Measurements from ENCODE around the gene SH3PXD2A.

DNA sequence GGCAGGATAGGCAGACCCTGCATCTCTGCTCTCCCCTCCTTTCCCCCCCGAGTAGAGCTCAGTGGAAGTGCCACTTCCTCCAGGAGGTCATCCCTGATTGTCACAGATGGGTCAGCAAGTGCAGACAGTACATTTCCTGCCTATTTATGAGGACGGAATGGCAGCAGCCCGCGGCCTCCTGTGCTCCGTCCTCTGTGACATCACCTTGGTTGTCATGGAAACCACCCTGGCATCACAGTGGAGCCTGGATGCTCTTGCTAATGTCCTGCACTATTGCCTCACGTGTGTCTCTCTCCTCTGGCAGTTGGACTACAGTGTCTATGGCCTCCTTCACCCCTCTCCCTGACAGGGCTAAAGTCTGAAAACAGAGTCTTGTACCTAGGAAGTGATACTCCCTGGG is 148.6 kb downstream of the SH3PXD2A start:
- TF ChIP-seq, protein P1, sequence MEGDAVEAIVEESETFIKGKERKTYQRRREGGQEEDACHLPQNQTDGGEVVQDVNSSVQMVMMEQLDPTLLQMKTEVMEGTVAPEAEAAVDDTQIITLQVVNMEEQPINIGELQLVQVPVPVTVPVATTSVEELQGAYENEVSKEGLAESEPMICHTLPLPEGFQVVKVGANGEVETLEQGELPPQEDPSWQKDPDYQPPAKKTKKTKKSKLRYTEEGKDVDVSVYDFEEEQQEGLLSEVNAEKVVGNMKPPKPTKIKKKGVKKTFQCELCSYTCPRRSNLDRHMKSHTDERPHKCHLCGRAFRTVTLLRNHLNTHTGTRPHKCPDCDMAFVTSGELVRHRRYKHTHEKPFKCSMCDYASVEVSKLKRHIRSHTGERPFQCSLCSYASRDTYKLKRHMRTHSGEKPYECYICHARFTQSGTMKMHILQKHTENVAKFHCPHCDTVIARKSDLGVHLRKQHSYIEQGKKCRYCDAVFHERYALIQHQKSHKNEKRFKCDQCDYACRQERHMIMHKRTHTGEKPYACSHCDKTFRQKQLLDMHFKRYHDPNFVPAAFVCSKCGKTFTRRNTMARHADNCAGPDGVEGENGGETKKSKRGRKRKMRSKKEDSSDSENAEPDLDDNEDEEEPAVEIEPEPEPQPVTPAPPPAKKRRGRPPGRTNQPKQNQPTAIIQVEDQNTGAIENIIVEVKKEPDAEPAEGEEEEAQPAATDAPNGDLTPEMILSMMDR (IDR thresholded peaks at IDR 0.05 in 4 of 5, conservative IDR thresholded peaks at IDR 0.05 in 1 of 5): no peak
- no peak for TF ChIP-seq POLR2A (IDR thresholded peaks at IDR 0.05)

Measured in gastrocnemius medialis (tissue), 4 donors.